BJ (cell line): ENCODE results near the gene MIAT. TPM values are rescaled to one million over a fixed set of nuclear protein-coding genes. Genes with fewer than 3 reads are reported as not detected.
"Not testable (repeated sequence)": the region's sequence is repeated elsewhere in the genome, so short reads cannot be mapped to it uniquely, and the experiment has no call there.

ENCODE experiments used
- CTCF ChIA-PET: fragments of 350-600 bp; formaldehyde crosslinking; extraction: SDS; loops from one replicate; lab custom pipeline; 2021; ENCODE audit warnings: antibody characterized with exemption, inconsistent platforms; lab: Yijun Ruan, JAX
- POLR2A ChIA-PET: fragments of 300-600 bp; sonication (Branson Sonifier 250); formaldehyde crosslinking; extraction: SDS; loops from one replicate; lab custom pipeline; 2021; ENCODE audit warnings: antibody characterized with exemption; lab: Charles Lee
- DNase-seq: peaks from one replicate; pipeline ENCODE4 v3.0.0-alpha.2; 2011; ENCODE audit warnings: low read depth
- H3K27me3 ChIP-seq: 2 replicates; pipeline ENCODE4 v1.6.0; 2011; ENCODE audit warnings: low read length; ENCODE audit not compliant: control insufficient read depth, insufficient read depth
- H3K36me3 ChIP-seq: 2 replicates; pipeline ENCODE4 v1.5.1; 2011; ENCODE audit warnings: low read length; ENCODE audit not compliant: control insufficient read depth, insufficient read depth
- H3K4me3 ChIP-seq: 2 replicates; pipeline ENCODE4 v1.5.1; 2011; ENCODE audit warnings: low read depth, mild to moderate bottlenecking, control low read depth, low read length
- CTCF ChIP-seq: IDR thresholded peaks from 2 replicates; pipeline ENCODE4 v1.5.1; 2011; ENCODE audit warnings: low read depth, mild to moderate bottlenecking, control low read depth, inconsistent platforms, low read length, moderate library complexity; ENCODE audit not compliant: insufficient read depth
- polyA plus RNA-seq: library from polyadenylated mRNA; depleted of rRNA; stranded (reverse); fragments of >200 nt; gene quantifications from 2 replicates; pipeline ENCODE4 v1.2.3, GENCODE V29; 2011

MIAT gene
- polyA plus RNA-seq, 1 experiment, result 1.1 TPM

GRCh38 chr22:26702906-26703830 lies 45.8 kb downstream of the MIAT start:
- ChIA-PET POLR2A (no interaction called here), CTCF (no interaction called here)
- no peak for TF ChIP-seq CTCF
- H3K36me3 ChIP-seq, result no peaks in the 10 kb centered on the region
- no peak for DNase-seq
- H3K4me3 ChIP-seq, result no peak overlapping the region
- H3K27me3 ChIP-seq, result no peaks in the 10 kb centered on the region

- POLR2A ChIA-PET, H3K27me3 ChIP-seq, H3K36me3 ChIP-seq, H3K4me3 ChIP-seq, DNase-seq: not testable (repeated sequence)
- CTCF ChIA-PET, result interaction anchor here (0.7 kb wide), 1 partner anchor 197 kb away, joined by 3 read pairs; no protein-coding TSS in a partner anchor
These were observed 48.0 kb downstream of the MIAT start for GRCh38 chr22:26705379-26705778.

GRCh38 chr22:26707090-26707489 lies 49.7 kb downstream of the MIAT start:
- TF ChIP-seq CTCF, result no peak
- ChIA-PET CTCF (no interaction called here), POLR2A (no interaction called here)
- Histone ChIP-seq H3K36me3 (no peaks in the 10 kb centered on the region), H3K27me3 (no peaks in the 10 kb centered on the region), H3K4me3 (no peak overlapping the region)
- DNase-seq, result no peak

GRCh38 chr22:26707581-26707980 lies 50.2 kb downstream of the MIAT start:
- Histone ChIP-seq H3K36me3 (no peaks in the 10 kb centered on the region), H3K27me3 (no peaks in the 10 kb centered on the region), H3K4me3 (no peak overlapping the region)
- no peak for TF ChIP-seq CTCF
- POLR2A ChIA-PET, result no interaction called here
- no peak for DNase-seq
- CTCF ChIA-PET, result no interaction called here

GRCh38 chr22:26708256-26709009 lies 51.0 kb downstream of the MIAT start:
- POLR2A ChIA-PET, result no interaction called here

More at GRCh38 chr22:26708256-26709009, 51.0 kb downstream of the MIAT start:
- Histone ChIP-seq H3K27me3 (no peaks in the 10 kb centered on the region), H3K4me3 (no peak overlapping the region), H3K36me3 (no peaks in the 10 kb centered on the region)
- TF ChIP-seq CTCF, result no peak
- CTCF ChIA-PET, result no interaction called here
- DNase-seq, result no peak
